Kidney epithelial cell (primary cell): Measurements from ENCODE around the gene KCNJ2. TPM values are rescaled to one million over a fixed set of nuclear protein-coding genes. Genes with fewer than 3 reads are reported as not detected.

ENCODE experiments used
- DNase-seq: peaks from one replicate; pipeline ENCODE4 v3.0.0-alpha.2; 2010; ENCODE audit warnings: low read depth
- H3K27me3 ChIP-seq: 2 replicates; pipeline ENCODE4 v1.6.0; 2011; ENCODE audit warnings: low read length; ENCODE audit not compliant: control insufficient read depth, insufficient read depth
- H3K36me3 ChIP-seq: 2 replicates; pipeline ENCODE4 v1.5.1; 2011; ENCODE audit warnings: low read length; ENCODE audit not compliant: control insufficient read depth, insufficient read depth
- H3K4me3 ChIP-seq: 2 replicates; pipeline ENCODE4 v1.5.1; 2011; ENCODE audit warnings: low read depth, mild to moderate bottlenecking, control low read depth, low read length
- total RNA-seq: library from RNA; depleted of rRNA; stranded (reverse); fragments of >200 nt; gene quantifications from 2 replicates; pipeline ENCODE4 v1.2.3, GENCODE V29; 2015
- TF ChIP-seq, protein P1 (sequence below): IDR thresholded peaks from 2 replicates; pipeline ENCODE4 v1.5.1; 2011; ENCODE audit warnings: mild to moderate bottlenecking, moderate library complexity, low read length, control low read depth, inconsistent platforms; ENCODE audit not compliant: insufficient read depth, poor library complexity, severe bottlenecking

KCNJ2 gene
- 0.79 and 0.82 TPM in 2 replicates for total RNA-seq

DNA sequence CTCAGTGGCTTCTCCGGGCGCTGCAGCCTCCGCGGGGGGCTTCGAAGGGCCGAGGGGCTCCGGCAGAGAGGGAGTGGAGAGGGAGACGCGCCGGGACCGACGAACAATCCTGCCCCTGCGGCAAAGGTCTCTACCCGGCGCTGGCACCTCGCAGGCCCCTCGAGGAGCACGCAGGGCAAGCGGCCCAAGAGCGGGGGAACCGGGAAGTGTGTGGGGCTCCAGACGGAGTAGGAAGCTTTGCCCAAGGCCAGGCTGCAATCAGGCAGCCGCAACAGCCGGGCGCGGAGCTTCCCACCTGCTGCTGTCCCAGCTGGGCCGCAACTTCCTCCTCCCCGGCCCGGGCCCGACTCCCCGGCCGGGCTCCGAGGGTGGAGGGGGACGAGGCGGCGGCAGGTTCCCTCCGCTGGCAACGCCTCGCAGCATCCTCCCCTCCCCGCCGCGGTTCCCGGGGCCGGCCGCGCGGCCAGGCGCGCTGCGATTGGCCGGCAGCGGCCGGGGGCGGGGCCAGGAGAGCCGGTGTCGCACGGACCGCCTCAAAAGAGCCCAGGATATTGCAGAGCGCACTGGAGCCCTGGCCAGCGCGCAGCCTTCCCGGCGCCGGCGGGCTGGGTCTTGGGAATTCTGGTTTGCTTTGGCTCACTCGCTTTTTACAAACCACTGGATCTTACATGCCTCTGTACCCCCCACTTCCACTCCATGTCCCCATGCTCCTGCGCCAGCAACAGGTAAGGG lies at the start of gene KCNJ2:
TSS of gene KCNJ2 (plus strand) at position 556 of the 732 bp plus-strand sequence. CDS start 5,508 bp downstream, outside the sequence.
- TF ChIP-seq, protein P1, sequence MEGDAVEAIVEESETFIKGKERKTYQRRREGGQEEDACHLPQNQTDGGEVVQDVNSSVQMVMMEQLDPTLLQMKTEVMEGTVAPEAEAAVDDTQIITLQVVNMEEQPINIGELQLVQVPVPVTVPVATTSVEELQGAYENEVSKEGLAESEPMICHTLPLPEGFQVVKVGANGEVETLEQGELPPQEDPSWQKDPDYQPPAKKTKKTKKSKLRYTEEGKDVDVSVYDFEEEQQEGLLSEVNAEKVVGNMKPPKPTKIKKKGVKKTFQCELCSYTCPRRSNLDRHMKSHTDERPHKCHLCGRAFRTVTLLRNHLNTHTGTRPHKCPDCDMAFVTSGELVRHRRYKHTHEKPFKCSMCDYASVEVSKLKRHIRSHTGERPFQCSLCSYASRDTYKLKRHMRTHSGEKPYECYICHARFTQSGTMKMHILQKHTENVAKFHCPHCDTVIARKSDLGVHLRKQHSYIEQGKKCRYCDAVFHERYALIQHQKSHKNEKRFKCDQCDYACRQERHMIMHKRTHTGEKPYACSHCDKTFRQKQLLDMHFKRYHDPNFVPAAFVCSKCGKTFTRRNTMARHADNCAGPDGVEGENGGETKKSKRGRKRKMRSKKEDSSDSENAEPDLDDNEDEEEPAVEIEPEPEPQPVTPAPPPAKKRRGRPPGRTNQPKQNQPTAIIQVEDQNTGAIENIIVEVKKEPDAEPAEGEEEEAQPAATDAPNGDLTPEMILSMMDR = no peak
- peak; percentile 34 for DNase-seq
- no peaks in the 10 kb centered on the region for H3K27me3 ChIP-seq
- H3K4me3 ChIP-seq = peak within 1 kb of the TSS; percentile 52
- H3K36me3 ChIP-seq = no peaks in the 10 kb centered on the region

DNA sequence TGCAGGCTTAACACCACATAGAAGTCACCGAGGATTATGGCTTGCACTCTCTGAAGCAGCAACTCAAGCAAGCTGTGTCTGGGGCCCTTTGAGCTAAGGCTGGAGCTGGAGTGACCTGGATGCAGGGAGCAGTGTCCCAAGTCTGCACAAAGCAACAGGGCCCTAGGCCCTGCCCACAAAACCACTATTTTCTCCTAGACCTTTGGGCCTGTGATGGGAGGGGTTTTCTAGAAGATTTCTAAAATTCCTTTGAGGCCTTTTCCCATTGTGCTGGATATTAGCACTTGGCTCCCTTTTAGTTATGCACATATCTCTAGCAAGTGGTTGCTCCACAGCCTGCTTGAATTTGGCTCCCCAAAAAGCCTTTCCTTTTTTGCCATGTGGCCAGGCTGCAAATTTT lies 49.8 kb upstream of the KCNJ2 start:
- TF ChIP-seq, protein P1 = no peak
- DNase-seq = no peak
- Histone ChIP-seq H3K27me3 (no peaks in the 10 kb centered on the region), H3K36me3 (peaks cover 3% of the 10 kb centered on the region), H3K4me3 (no peak overlapping the region)

DNA sequence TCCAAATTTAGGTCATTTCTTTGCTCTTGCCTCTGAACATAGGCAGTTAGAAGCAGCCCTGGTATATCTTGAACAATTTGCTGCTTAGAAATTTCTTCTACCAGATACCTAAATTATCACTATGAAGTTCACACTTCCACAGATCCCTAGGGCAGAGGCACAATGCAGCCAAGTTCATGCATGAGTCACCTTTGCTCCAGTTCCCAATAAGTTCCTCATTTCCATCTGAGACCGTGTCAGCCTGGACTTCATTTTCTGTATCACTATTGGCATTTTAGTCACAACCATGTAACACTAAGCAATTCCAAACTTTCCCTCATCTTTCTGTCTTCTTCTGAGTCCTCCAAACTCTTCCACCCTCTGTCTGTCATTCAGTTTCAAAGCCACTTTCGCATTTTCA lies 49.3 kb upstream of the KCNJ2 start:
- Histone ChIP-seq H3K27me3 (no peaks in the 10 kb centered on the region), H3K4me3 (no peak overlapping the region), H3K36me3 (peaks cover 3% of the 10 kb centered on the region)
- TF ChIP-seq, protein P1 = no peak
- no peak for DNase-seq

DNA sequence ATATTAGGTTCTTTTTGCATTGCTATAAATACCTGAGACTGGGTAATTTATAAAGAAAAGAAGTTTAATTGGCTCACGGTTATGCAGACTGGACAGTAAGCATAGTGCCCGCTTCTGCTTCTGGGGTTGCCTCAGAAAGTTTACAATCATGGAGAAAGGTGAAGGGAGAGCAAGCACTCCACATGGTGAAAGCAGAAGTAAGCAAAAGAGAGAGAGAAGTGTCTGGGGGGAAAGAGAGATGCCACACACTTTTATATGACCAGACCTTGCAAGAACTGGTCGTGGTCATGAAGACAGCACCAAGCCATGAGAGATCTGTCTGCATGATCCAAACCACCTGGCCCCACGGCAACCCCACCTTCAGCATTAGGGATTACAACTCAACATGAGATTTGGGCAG lies 48.9 kb upstream of the KCNJ2 start:
- DNase-seq = no peak
- Histone ChIP-seq H3K27me3 (no peaks in the 10 kb centered on the region), H3K36me3 (peaks cover 3% of the 10 kb centered on the region), H3K4me3 (no peak overlapping the region)
- TF ChIP-seq, protein P1 = no peak

DNA sequence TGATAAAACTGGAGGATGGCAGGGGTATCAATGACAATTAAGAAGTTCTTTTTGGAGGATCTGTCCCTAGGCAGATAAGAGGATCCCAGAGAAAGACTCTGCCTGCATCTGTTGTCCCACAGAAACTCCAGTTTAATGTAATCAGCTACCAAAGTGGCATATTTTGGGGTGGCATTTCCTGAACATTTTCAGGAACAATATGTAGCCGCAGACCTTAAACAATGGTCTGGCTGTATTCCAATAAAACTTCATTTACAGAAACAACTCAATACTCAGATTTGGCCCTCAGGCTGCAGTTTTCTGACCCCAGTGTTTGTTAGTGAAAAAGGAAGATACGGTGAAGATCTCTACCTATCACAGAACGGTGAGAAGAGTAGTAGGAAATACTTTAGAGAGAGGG lies 48.2 kb upstream of the KCNJ2 start:
- Histone ChIP-seq H3K36me3 (peaks cover 3% of the 10 kb centered on the region), H3K27me3 (no peaks in the 10 kb centered on the region), H3K4me3 (no peak overlapping the region)
- no peak for DNase-seq
- TF ChIP-seq, protein P1 = no peak

DNA sequence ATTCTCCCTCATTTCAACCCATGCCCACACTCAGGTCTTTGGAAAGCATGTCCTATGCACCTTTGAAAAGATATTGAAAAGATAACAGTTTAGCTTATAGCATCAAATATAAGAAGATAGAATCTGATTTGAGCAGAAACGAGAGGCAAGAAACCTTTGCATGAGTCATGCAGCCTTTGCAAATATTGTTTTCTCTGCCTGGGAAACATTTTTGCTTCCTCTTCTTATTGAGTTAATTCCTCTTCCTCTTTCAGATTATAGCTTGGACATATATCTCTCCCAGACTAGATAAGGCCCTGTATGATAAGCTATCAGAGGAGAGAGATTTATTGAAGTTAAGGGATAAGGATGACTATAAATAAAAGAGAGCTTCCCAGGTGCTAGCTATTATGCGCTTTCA lies 46.1 kb upstream of the KCNJ2 start:
- H3K27me3 ChIP-seq = no peaks in the 10 kb centered on the region
- peaks cover 3% of the 10 kb centered on the region for H3K36me3 ChIP-seq
- TF ChIP-seq, protein P1 = no peak
- H3K4me3 ChIP-seq = no peak overlapping the region
- DNase-seq = no peak
